Fibroblast of the aortic adventitia (primary cell): ENCODE results near the gene TP53TG3D. TPM values are rescaled to one million over a fixed set of nuclear protein-coding genes. Genes with fewer than 3 reads are reported as not detected.
"Not testable (repeated sequence)": the region's sequence is repeated elsewhere in the genome, so short reads cannot be mapped to it uniquely, and the experiment has no call there.

Source experiments
- DNase-seq: peaks from one replicate; pipeline ENCODE4 v3.0.0-alpha.2; 2010; ENCODE audit warnings: low read depth
- H3K4me3 ChIP-seq: 2 replicates; pipeline ENCODE4 v1.5.1; 2011; ENCODE audit warnings: low read depth, mild to moderate bottlenecking, control low read depth, low read length, moderate library complexity
- small RNA-seq: library from RNA; depleted of rRNA; stranded (forward); fragments of <200 nt; gene quantifications from one replicate; pipeline ENCODE3, GENCODE V24; 2012
- total RNA-seq: library from RNA; depleted of rRNA; stranded (reverse); fragments of >200 nt; gene quantifications from 2 replicates; pipeline ENCODE4 v1.2.3, GENCODE V29; 2012; ENCODE audit warnings: low replicate concordance

Gene TP53TG3D
- 0.72 TPM in 1 of 2 replicates, not detected in the other for total RNA-seq

- H3K4me3 ChIP-seq, DNase-seq: not testable (repeated sequence)
Observed at GRCh38 chr16:32252986-32253385, at the start of gene TP53TG3D. Gene TP53TG3D (plus strand): TSS chr16:32253286. CDS start chr16:32253354, 68 bp downstream.

GRCh38 chr16:32253507-32253906 lies 421 bp downstream of the TP53TG3D start:
- DNase-seq, H3K4me3 ChIP-seq: not testable (repeated sequence)

- not testable (repeated sequence) for H3K4me3 ChIP-seq, DNase-seq
Observed at GRCh38 chr16:32261526-32261925, 8.4 kb downstream of the TP53TG3D start.

- not testable (repeated sequence) for DNase-seq, H3K4me3 ChIP-seq
Observed at GRCh38 chr16:32263552-32263951, 10.5 kb downstream of the TP53TG3D start.

- DNase-seq, H3K4me3 ChIP-seq: not testable (repeated sequence)
Observed at GRCh38 chr16:32281910-32282309, 28.8 kb downstream of the TP53TG3D start.

- not testable (repeated sequence) for H3K4me3 ChIP-seq, DNase-seq
Observed at GRCh38 chr16:32283024-32283423, 29.9 kb downstream of the TP53TG3D start.

GRCh38 chr16:32283917-32284495 lies 30.9 kb downstream of the TP53TG3D start:
- DNase-seq, H3K4me3 ChIP-seq: not testable (repeated sequence)

GRCh38 chr16:32284800-32285796 lies 32.0 kb downstream of the TP53TG3D start:
- not testable (repeated sequence) for H3K4me3 ChIP-seq, DNase-seq

- DNase-seq, H3K4me3 ChIP-seq: not testable (repeated sequence)
Observed at GRCh38 chr16:32286193-32286592, 33.1 kb downstream of the TP53TG3D start.

- not testable (repeated sequence) for DNase-seq, H3K4me3 ChIP-seq
Observed at GRCh38 chr16:32287743-32288142, 34.7 kb downstream of the TP53TG3D start.

GRCh38 chr16:32289197-32289596 lies 36.1 kb downstream of the TP53TG3D start:
- DNase-seq: not testable (repeated sequence)

GRCh38 chr16:32302776-32303175 lies 49.7 kb downstream of the TP53TG3D start:
- not testable (repeated sequence) for H3K4me3 ChIP-seq, DNase-seq

More at GRCh38 chr16:32289197-32289596, 36.1 kb downstream of the TP53TG3D start:
- H3K4me3 ChIP-seq: not testable (repeated sequence)

Small RNAs within 50 kb of the gene (small RNA-seq; reads per million reads assigned to genes)
- gene AC133485.1: not detected
- gene AC140878.1: not detected
